ENCODE data around the gene TLCD3A. TPM values are rescaled to one million over a fixed set of nuclear protein-coding genes. Genes with fewer than 3 reads are reported as not detected.

TLCD3A gene
- total RNA-seq, 1 experiment from 2014 or later: 21.6 TPM

- TF ChIP-seq, protein P1, sequence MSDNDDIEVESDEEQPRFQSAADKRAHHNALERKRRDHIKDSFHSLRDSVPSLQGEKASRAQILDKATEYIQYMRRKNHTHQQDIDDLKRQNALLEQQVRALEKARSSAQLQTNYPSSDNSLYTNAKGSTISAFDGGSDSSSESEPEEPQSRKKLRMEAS (CRISPR knock-in tag; IDR thresholded peaks at IDR 0.05): no peak
- TF ChIP-seq, protein P2, sequence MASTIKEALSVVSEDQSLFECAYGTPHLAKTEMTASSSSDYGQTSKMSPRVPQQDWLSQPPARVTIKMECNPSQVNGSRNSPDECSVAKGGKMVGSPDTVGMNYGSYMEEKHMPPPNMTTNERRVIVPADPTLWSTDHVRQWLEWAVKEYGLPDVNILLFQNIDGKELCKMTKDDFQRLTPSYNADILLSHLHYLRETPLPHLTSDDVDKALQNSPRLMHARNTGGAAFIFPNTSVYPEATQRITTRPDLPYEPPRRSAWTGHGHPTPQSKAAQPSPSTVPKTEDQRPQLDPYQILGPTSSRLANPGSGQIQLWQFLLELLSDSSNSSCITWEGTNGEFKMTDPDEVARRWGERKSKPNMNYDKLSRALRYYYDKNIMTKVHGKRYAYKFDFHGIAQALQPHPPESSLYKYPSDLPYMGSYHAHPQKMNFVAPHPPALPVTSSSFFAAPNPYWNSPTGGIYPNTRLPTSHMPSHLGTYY (CRISPR knock-in tag; IDR thresholded peaks at IDR 0.05): no peak
- TF ChIP-seq ETV6 (CRISPR knock-in tag; IDR thresholded peaks at IDR 0.05) (no peak), PRDM15 (CRISPR knock-in tag; IDR thresholded peaks at IDR 0.05) (no peak), NR1H2 (CRISPR knock-in tag; IDR thresholded peaks at IDR 0.05) (no peak)
- TF ChIP-seq, protein P3, sequence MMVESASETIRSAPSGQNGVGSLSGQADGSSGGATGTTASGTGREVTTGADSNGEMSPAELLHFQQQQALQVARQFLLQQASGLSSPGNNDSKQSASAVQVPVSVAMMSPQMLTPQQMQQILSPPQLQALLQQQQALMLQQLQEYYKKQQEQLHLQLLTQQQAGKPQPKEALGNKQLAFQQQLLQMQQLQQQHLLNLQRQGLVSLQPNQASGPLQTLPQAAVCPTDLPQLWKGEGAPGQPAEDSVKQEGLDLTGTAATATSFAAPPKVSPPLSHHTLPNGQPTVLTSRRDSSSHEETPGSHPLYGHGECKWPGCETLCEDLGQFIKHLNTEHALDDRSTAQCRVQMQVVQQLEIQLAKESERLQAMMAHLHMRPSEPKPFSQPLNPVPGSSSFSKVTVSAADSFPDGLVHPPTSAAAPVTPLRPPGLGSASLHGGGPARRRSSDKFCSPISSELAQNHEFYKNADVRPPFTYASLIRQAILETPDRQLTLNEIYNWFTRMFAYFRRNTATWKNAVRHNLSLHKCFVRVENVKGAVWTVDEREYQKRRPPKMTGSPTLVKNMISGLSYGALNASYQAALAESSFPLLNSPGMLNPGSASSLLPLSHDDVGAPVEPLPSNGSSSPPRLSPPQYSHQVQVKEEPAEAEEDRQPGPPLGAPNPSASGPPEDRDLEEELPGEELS (CRISPR knock-in tag; IDR thresholded peaks at IDR 0.05): no peak
- TF ChIP-seq, protein P4, sequence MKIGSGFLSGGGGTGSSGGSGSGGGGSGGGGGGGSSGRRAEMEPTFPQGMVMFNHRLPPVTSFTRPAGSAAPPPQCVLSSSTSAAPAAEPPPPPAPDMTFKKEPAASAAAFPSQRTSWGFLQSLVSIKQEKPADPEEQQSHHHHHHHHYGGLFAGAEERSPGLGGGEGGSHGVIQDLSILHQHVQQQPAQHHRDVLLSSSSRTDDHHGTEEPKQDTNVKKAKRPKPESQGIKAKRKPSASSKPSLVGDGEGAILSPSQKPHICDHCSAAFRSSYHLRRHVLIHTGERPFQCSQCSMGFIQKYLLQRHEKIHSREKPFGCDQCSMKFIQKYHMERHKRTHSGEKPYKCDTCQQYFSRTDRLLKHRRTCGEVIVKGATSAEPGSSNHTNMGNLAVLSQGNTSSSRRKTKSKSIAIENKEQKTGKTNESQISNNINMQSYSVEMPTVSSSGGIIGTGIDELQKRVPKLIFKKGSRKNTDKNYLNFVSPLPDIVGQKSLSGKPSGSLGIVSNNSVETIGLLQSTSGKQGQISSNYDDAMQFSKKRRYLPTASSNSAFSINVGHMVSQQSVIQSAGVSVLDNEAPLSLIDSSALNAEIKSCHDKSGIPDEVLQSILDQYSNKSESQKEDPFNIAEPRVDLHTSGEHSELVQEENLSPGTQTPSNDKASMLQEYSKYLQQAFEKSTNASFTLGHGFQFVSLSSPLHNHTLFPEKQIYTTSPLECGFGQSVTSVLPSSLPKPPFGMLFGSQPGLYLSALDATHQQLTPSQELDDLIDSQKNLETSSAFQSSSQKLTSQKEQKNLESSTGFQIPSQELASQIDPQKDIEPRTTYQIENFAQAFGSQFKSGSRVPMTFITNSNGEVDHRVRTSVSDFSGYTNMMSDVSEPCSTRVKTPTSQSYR (CRISPR knock-in tag; IDR thresholded peaks at IDR 0.05): no peak
These were observed 40.3 kb upstream of the TLCD3A start (continued) for GRCh38 chr17:692116-692515.

GRCh38 chr17:693791-694638, 38.4 kb upstream of the TLCD3A start:
- Mint-ChIP-seq H3K4me1 (peaks cover 9% of the 10 kb centered on the region), H3K9me3 (no peaks in the 10 kb centered on the region), H3K36me3 (peaks cover 23% of the 10 kb centered on the region), H3K27ac (no peak overlapping the region), H3K4me3 (no peak overlapping the region), H3K27me3 (ENCODE audit: low read depth) (no peaks in the 10 kb centered on the region)
- POLR2A ChIA-PET: no interaction called here
- no peak for ATAC-seq
- CTCF ChIA-PET: no interaction called here
- DNase-seq (ENCODE audit: low spot score): no peak
- TF ChIP-seq NFE2L1 (CRISPR knock-in tag; IDR thresholded peaks at IDR 0.05) (no peak), TCF7 (CRISPR knock-in tag; IDR thresholded peaks at IDR 0.05; ENCODE audit: low read depth) (no peak), GRHL2 (CRISPR knock-in tag; IDR thresholded peaks at IDR 0.05; ENCODE audit: insufficient replicate concordance, severe bottlenecking) (no peak), SP1 (CRISPR knock-in tag; conservative IDR thresholded peaks at IDR 0.05) (no peak), ZNF219 (CRISPR knock-in tag; IDR thresholded peaks at IDR 0.05; ENCODE audit: borderline replicate concordance) (no peak), ZNF416 (CRISPR knock-in tag; IDR thresholded peaks at IDR 0.05) (no peak), ZNF263 (CRISPR knock-in tag; IDR thresholded peaks at IDR 0.05; ENCODE audit: low read depth) (no peak), ATF6 (CRISPR knock-in tag; IDR thresholded peaks at IDR 0.05) (no peak), ESRRA (CRISPR knock-in tag; IDR thresholded peaks at IDR 0.05; ENCODE audit: borderline replicate concordance) (no peak), NR2C2 (CRISPR knock-in tag; IDR thresholded peaks at IDR 0.05) (no peak), SMAD3 (CRISPR knock-in tag; IDR thresholded peaks at IDR 0.05; ENCODE audit: borderline replicate concordance) (no peak), NR1H2 (CRISPR knock-in tag; IDR thresholded peaks at IDR 0.05) (no peak), CBFB (CRISPR knock-in tag; IDR thresholded peaks at IDR 0.05; ENCODE audit: low read depth) (no peak)
- TF ChIP-seq, protein P5, sequence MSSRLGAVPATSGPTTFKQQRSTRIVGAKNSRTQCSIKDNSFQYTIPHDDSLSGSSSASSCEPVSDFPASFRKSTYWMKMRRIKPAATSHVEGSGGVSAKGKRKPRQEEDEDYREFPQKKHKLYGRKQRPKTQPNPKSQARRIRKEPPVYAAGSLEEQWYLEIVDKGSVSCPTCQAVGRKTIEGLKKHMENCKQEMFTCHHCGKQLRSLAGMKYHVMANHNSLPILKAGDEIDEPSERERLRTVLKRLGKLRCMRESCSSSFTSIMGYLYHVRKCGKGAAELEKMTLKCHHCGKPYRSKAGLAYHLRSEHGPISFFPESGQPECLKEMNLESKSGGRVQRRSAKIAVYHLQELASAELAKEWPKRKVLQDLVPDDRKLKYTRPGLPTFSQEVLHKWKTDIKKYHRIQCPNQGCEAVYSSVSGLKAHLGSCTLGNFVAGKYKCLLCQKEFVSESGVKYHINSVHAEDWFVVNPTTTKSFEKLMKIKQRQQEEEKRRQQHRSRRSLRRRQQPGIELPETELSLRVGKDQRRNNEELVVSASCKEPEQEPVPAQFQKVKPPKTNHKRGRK (CRISPR knock-in tag; IDR thresholded peaks at IDR 0.05; ENCODE audit: borderline replicate concordance): no peak
- TF ChIP-seq, protein P6, sequence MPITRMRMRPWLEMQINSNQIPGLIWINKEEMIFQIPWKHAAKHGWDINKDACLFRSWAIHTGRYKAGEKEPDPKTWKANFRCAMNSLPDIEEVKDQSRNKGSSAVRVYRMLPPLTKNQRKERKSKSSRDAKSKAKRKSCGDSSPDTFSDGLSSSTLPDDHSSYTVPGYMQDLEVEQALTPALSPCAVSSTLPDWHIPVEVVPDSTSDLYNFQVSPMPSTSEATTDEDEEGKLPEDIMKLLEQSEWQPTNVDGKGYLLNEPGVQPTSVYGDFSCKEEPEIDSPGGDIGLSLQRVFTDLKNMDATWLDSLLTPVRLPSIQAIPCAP (CRISPR knock-in tag; IDR thresholded peaks at IDR 0.05): no peak

Measured in WTC11 (cell line).